PC-9 (cell line): Measurements from ENCODE around the gene CRYBB2.

Experiments
- CTCF ChIP-seq: fragments of 200-600 bp; sonication (generic); conservative IDR thresholded peaks from 2 replicates; pipeline ENCODE4 v1.6.1; 2017; ENCODE audit warnings: mixed run types, antibody characterized with exemption, mild to moderate bottlenecking, moderate library complexity
- EZH2 ChIP-seq: fragments of 200-600 bp; sonication (generic); IDR thresholded peaks from 2 replicates; pipeline ENCODE4 v1.8.0; 2017; ENCODE audit warnings: antibody characterized with exemption, low read depth

- TF ChIP-seq CTCF (no peak), EZH2 (no peak)
Measured at GRCh38 chr22:25206998-25207397, 12.4 kb upstream of the CRYBB2 start.
